Measurements from ENCODE around the gene CEP152.

Gene CEP152

GRCh38 chr15:48766196-48766595 is 44.7 kb downstream of the CEP152 start:
- no peak for DNase-seq

- no peak for DNase-seq
Measured at GRCh38 chr15:48765022-48765421, 45.8 kb downstream of the CEP152 start.

GRCh38 chr15:48761393-48762158 is 49.3 kb downstream of the CEP152 start:
- DNase-seq: no peak

GRCh38 chr15:48759921-48760320 is 50.9 kb downstream of the CEP152 start:
- DNase-seq: no peak

DNA sequence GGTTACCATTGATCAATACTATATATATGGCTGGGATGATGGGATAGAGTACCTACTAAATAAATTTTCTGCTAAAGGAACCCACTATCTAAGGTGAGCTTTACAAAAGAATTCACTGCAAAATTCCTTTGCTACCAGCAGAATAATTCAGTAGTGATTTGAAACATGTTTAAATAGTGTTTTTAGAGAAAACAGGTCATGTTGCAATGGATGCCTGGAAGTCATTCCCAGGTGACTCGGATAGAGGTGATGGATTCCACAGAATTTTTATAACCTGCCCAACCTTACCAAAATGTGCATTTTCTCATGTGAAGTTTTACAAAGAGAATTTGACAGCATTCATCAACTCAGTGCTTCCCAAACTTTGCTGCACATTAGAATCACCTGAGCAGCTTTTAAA is 53.2 kb downstream of the CEP152 start:
- DNase-seq: no peak

GRCh38 chr15:48754011-48754410 is 56.9 kb downstream of the CEP152 start:
- DNase-seq: no peak

DNA sequence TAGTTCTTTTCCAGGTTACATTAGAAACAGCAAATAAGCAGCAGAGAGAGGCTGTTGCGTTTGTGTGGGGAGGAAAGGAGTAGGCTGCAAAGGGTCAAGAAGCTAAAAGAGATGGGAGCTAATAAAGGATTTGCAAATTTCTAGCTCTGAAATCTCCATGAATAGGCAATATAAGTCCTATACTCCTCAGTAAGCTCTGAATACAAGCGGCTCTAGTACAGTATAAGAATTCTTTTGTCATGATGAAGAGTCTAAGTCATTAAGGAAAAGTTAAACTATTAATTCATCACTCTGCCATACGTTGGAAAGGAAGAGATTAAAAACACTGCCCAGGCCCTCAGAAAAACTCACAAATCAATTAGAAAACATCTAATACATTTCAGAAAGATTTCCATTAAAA is 59.3 kb downstream of the CEP152 start:
- DNase-seq: no peak

- no peak for DNase-seq
Measured at GRCh38 chr15:48748535-48748934, 62.3 kb downstream of the CEP152 start.

DNA sequence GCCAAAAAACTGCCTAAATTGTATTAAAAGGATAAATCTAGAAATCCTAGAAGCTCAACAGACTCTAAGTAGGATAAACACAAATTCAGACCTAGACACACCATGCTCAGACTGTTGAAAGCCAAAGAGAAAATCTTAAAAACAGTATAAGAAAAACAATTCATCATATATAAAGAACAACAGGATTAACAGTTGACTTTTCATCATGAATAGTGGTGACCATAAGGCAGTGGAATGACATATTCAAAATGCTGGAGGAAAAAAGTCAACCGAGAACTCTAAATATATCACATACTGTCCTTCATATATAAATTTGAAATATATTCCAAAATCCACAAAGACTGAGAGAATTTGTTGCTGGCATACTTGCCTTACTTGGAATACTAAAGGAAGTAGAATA is 77.3 kb downstream of the CEP152 start:
- DNase-seq: no peak

- no peak for DNase-seq
Measured at GRCh38 chr15:48730506-48730905, 80.4 kb downstream of the CEP152 start.

GRCh38 chr15:48723969-48724368 is 86.9 kb downstream of the CEP152 start:
- DNase-seq: no peak

DNA sequence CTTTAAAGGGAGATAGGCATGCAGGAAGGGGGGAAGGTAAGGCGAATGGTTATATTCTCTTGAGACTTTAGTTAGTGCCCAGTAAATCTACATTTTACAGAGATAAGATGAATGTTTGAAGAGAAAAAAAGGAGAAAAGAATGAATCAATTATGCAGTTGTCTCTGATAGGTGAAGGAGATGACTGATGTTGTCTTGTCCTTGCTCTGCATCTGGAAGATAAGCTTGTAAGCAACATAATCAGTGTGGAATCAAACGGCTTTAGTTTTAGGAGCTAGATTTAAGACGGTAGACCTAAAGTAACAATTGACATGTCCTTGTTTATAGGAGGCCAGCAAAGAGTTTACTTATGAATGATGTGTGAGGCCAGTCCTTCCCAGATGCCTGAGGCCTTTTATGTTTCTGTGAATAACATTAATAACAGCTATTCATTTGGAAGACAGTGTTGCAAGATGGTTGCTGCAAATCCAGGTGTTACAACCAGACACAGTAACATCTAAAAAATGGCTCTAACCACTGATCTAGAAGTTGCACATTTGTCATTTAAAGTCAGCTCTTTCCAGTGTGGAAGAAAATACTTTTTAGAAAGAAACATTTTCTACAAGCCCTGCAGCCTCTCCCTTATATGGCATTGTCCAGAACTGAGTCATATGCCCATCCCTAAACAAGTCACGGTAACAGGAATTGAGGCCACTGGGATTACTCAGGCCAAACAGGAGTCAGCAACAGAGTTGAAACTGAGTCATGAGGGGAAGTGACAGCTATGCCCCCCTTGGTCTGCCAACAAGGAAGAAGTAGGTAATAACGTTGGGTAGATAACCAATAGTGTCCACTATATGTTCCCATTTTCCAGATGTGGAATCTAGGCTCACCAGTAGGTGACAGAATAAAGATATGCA is 87.9 kb downstream of the CEP152 start:
- DNase-seq: no peak

- DNase-seq: no peak
Measured at GRCh38 chr15:48721061-48721810, 89.6 kb downstream of the CEP152 start.

DNA sequence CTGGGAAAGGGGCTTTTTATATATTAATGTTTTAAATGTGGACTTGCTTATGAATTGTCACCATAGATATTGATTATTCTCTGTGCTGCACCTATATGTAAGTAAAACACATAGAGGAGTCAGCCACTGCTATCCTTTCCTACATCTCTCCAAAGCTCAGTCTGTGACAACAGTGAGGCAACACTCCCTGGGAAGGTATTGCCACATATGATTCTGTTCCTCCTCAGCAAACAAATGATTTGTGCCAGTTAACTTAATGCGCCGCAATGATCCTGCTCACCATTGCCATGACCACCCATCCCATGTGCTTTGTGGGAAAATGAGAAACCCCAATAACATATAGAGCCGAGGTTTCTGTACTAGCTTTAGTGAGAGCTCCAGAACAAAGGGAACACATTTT is 90.2 kb downstream of the CEP152 start:
- DNase-seq: no peak

DNA sequence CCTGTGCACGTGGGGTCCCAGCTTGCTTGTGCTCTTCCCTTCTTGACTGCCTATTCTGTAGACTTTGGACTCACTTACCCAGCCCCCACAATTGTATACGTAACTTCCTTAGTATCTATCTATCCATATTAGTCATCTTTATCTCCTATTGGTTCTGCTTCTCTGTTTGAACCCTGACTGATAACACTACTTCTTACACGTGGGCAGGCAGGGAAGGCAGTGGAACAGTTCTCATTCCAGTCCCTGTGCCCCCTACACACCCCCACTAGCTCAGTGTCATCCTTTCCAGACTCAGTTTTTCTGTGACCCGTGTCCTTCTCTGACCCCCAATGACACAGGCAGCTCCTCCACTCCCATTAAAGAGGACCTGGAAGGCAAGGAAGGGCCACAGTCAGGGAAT is 91.2 kb downstream of the CEP152 start:
- no peak for DNase-seq

GRCh38 chr15:48718646-48719045 is 92.2 kb downstream of the CEP152 start:
- DNase-seq: no peak

DNA sequence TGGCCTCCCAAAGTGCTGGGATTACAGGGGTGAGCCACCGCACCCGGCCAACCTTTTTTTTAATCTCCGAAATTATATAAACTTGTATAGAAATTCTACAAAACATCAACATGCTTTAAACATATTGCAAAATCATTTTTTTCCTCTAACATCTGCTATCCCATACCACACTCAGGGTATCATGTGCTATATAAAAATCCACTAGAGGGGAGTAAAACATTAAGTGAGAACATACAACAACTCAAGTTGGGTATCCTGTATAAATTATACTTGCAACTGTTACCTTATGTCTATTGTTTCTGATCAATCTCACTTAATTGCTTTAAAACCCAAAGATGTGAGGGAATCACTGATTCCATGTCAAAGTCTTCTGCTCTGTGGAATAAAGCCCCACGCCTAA is 93.4 kb downstream of the CEP152 start:
- DNase-seq: no peak

DNA sequence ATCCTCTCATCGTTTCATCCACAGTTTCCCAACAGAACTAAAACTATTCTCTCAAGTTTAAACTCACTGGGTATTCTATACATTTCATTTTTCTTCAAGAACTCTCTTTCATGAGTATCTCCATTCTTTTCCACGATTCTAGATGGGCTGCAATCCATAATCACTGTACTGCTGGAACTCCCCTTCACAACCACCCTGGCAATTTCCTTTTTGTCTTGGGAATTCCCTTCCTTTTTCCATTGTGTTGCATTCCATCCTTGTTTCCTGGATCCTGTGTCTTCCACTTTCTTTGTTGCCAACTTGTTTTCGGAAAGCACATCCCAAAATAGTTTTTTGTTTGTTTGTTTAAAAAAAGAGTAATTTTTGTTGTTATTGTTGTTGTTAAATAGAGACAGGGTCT is 98.3 kb downstream of the CEP152 start:
- DNase-seq: no peak

GRCh38 chr15:48710952-48711495 is 99.8 kb downstream of the CEP152 start:
- DNase-seq: no peak

GRCh38 chr15:48708641-48709040 is 102.2 kb downstream of the CEP152 start:
- DNase-seq: no peak

GRCh38 chr15:48705381-48705780 is 105.5 kb downstream of the CEP152 start:
- no peak for DNase-seq

- no peak for DNase-seq
Measured at GRCh38 chr15:48703544-48703943, 107.3 kb downstream of the CEP152 start.

GRCh38 chr15:48702569-48703236 is 108.2 kb downstream of the CEP152 start:
- no peak for DNase-seq
